NCI-H2029 (cell line): ENCODE results near the gene ACSM4.
"Not testable (repeated sequence)": the region's sequence is repeated elsewhere in the genome, so short reads cannot be mapped to it uniquely, and the experiment has no call there.

Source experiments
- DNase-seq: peaks from one replicate; lab custom pipeline; 2025; lab: John Stamatoyannopoulos, UW

ACSM4 gene

DNA sequence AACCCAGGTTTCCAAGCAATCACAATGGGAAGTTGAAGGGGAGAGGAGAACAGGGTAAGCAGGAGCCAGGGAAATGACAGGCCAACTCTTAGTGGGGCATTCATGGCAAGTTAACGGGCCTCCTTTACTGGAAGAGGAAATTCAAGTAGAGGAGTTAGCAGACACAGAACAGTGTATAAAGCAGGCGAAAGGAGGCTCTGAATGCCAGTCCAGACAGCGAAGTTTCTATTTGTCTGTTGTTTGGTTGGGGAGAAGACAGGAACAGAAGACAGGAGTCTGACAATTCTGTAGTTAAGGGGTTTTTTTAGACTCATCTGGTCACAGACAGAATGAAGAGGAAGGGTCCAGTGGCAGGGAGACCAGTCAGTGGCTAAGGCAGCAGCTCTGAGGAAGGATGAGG lies at the start of gene ACSM4:
Gene ACSM4 (plus strand): TSS at position 301 of the 400 bp plus-strand sequence. CDS start 260 bp downstream, outside the sequence.
- no peak for DNase-seq

DNA sequence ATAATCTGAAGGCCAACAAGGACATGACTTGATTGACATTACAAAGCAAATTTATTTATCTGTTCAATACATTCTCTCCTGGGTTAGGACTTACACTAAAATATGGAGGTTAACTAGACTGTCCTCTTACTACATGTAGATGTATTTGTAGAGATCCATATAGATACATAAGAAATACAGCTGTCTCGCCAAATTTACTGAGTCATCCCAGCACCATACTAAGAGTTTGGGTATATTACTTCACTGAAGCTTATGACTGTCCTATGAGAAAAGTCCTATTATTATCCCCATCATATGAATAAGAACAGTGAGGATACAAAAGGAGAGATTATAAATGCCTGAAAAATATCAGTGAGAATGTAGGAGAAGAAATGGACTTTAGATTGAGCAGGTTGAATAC lies 44.8 kb upstream of the ACSM4 start:
- DNase-seq, result no peak

DNA sequence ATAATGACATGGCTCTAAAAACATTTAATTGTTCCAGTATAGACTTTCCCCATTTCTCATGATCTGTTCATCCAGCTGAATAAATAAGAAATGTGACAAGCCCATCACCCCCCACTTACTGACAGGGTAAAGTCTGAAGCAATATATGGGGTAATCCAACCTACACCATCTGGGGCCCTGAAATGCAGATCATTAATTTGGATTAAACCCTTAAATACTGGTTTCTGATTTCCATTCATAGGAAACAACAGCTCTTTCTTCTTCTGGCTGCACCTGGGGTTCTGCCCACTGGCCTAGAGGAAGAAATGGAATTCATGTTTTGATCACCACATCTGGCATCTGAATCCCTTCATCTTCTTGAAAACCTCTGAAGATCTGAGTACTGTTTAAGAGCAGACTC lies 39.3 kb upstream of the ACSM4 start:
- no peak for DNase-seq

DNA sequence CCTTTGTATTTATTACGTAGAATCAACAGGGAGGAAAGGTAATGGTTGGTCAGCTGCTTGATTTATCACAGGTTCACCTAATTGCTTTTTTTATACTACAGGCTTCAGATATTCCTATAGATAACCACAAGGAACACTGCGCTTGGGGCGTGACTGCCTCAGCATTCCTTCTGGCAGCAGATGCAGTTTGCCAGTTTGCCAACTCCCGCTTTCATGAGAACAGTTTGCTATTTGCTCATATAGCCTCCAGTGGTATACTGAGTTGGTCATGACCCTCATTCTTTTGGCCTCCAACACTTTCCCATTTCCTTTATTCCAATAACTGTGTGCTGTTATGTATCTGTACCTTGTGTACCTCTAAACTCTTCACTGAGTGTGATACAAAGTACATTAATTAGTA lies 38.6 kb upstream of the ACSM4 start:
- no peak for DNase-seq

DNA sequence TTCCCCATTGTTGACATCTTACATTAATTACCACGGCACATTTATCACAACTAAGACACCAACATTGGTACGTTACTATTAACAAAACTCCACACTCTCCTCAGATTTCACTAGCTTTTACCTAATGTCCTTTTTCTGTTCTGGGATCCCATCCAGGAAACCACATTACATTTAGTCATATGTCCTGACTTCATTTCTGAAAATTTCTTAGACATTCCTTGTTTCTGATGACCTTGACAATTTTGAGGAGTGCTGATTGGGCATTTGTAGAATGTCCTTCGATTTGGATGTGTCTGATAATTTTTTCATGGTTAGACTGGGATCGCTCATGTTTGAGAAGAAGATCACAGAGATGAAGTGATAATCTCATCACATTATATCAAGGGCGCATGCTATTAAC lies 34.6 kb upstream of the ACSM4 start:
- DNase-seq, result no peak

DNA sequence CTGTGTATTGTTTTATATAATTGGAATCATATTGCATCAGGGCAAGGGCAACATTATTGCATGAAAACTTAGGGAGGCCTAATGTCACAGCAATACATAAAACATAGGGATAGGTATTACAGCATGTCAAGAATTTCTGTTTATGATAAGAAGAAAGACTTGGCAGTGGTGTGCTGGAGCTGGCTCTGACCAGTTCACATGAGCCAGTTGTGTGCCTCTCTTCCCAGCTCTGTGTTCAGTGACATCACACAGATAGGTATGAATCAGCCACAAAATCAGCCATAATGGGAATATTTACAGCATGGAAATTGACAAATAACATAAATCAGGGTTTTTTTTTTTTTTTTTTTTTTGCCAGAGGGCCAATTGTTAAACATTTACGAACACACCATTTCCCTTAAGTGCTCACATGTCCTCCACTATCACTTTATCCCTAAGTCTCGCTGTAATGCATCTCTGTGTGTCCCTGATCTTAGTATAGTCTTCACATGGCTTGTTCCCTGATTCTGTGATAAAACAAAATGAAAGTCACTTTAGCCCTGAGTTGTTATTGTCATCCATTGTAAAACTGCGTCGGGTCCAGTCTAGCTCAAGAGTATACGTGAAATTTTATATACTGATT lies 31.9 kb upstream of the ACSM4 start:
- no peak for DNase-seq

DNA sequence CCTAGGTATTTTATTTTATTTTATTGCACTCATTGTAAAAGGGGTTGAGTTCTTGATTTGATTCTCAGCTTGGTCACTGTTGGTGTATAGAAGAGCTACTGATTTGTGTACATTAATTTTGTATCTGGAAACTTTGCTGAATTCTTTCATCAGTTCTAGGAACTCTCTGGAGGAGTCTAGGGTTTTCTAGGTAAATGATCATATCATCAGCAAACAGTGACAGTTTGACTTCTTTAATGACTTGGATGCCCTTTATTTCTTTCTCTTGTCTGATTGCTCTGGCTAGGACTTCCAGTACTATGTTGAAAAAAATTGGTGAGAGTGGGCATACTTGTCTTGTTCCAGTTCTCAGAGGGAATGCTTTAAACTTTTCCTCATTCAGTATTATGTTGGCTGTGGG lies 28.4 kb upstream of the ACSM4 start:
- DNase-seq, result not testable (repeated sequence)

DNA sequence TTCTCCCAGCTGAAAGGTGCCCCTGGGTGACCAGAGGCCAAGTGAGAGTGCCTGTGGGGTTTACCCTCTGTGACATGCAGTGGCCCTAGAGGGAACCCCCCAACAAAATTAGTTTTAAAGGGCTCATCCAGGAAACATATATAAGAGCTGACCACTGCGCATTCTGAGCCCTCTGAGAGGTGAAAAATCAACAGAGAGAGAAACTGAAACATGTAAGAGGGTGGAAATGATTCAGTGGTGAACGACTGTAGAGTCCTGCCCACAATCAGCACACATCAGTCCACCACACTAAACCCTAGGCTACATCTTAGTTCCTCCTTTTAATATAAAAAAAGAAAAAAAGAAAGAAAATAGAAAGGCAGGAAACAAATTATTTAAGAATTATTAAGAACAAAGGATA lies 21.0 kb upstream of the ACSM4 start:
- no peak for DNase-seq

DNA sequence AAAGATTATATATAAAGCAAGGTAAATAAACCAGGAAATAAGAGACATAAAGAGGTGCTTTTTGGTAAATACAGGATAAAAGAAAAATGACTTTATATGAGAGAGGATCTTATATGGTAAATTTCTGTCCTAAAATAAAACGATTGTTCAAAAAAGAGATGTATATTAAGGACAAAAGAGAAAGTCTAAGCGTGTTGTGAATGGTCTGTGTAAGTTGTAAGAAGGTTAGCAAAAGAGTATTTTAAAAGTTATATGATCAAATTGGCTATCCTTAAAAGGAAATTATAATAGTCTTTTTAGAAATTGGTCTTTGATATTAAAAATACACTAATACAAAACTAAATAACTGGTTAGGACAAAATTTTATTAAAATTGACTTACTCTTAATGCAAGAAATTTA lies 14.1 kb upstream of the ACSM4 start:
- DNase-seq, result no peak

- DNase-seq, result not testable (repeated sequence)
These were observed 13.3 kb upstream of the ACSM4 start for GRCh38 chr12:7290588-7290987.

- DNase-seq, result no peak
These were observed 11.6 kb upstream of the ACSM4 start for GRCh38 chr12:7292300-7292699.

DNA sequence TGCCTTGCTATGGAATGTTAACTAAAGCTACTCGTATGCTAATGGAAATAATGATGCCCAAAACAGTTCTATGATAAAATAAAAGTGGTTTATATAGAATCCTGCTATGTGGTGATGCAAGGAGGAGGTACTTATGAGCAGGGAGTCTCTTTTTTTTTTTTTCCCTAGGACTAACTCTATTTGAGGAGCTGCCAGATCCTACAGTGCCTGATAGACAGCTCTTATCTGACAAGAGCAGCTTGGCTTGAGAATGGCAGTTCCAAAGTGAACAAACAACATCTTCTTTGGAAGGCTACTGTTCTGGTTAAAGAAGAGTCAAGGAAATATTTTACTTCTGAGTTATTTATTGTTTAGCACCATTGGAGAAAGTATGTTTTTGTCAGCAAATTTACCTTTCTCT lies 10.2 kb upstream of the ACSM4 start:
- DNase-seq, result no peak

GRCh38 chr12:7295529-7295928 lies 8.3 kb upstream of the ACSM4 start:
- DNase-seq, result no peak

GRCh38 chr12:7297865-7298264 lies 6.0 kb upstream of the ACSM4 start:
- no peak for DNase-seq

DNA sequence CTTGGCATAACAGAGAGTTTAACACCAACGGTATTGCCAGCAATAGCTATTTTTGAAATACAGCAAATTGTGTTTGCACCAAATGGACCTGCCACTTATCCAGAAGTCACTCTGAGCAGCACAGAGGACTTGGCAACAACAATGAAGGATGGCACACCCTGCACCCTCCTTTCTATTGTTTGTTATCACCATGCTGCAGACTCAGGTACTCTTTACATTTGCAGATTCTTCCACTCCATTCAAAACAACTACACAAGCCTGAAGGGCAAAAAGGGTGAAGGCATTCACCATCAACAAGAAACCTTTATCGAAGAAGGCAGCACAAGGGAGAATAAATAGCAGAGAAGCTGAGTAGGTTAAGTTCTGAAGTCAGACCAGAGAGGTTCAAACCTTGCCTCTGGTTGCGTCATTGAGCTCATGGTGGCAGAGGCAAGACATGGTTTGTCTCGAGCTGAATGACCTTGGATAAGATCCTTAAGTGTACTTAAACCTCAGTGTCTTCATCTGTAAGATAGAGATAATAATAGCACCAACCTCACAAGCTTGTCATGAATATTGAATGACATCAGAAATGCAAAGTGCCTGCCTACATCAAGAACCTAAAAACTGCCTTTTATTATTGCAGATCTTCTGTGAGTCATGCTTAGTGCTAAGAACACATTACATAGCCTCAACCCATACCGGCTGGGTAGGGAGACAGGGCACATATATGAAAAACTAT lies 1.4 kb upstream of the ACSM4 start:
- no peak for DNase-seq

DNA sequence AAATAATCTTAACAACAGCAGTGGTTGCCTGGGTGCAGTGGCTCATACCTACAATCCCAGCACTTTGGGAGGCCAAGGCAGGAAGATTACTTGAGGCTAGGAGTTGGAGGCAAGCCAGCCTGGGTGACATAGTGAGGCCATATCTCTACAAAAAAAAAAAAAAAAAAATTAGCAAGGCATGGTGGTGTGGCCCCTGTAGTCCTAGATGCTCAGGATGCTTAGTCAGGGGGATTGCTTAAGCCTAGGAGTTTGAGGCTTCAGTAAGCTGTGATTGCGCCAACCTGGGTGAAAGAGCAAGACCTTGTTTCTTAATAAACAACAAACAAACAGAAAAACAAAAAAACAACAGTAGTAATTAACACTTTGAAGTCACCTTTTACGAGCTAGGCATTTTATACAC lies 642 bp upstream of the ACSM4 start:
- no peak for DNase-seq

- DNase-seq, result no peak
These were observed 584 bp downstream of the ACSM4 start for GRCh38 chr12:7304456-7304855.

DNA sequence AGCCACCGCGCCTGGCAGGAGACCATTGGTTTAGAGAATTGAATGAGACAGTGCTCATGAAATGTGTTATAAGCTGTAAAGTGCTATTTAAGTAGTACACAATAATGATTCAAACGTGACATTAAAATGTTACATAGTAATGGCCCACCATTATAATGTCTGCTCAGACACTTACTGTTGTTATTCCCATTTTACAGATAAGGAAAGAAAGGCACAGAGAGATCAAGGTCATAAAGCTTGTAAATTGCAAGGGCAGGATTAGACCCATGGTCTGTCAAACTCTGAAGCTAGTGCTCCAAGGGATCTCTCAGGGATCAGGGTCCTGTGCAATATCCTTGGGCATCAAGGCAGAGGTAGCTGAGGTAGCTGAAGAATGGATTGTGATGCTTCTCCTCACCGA lies 6.2 kb downstream of the ACSM4 start:
- no peak for DNase-seq

- DNase-seq, result no peak
These were observed 16.1 kb downstream of the ACSM4 start for GRCh38 chr12:7319930-7320329.

GRCh38 chr12:7321624-7322023 lies 17.8 kb downstream of the ACSM4 start:
- no peak for DNase-seq

DNA sequence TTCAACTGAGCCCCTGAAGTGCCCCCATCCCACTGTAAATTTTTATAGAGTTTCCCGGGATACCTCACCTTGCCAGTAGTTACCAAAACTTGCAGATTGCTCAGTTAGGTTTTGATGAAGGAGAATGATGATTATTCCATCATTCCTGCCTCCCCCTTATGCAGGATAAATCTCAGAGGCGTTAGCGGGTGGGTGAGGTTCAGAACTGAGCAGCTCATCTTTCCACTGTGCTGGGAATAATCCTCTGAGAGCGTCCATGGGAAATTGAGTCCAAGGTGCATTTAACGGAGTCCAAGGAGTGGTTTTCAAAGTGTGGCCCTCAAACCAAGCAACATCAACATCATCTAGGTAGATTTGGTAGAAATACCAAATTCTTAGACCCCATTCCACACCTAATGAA lies 18.7 kb downstream of the ACSM4 start:
- DNase-seq, result no peak

DNA sequence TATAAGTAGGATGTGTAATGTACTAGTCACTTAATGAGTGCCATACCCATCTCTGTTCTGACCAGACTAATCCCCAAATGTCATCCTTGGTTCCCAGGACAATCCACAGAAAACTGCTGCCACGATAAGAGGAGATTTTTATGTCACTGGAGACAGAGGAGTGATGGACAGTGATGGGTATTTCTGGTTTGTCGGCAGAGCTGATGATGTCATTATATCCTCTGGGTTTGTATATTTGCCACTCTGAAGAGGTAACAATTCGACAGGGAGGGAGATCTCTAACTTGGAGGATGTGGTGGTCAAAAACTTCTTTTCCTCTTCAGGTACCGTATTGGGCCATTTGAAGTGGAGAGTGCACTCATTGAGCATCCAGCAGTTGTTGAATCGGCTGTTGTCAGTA lies 20.3 kb downstream of the ACSM4 start:
- no peak for DNase-seq

DNA sequence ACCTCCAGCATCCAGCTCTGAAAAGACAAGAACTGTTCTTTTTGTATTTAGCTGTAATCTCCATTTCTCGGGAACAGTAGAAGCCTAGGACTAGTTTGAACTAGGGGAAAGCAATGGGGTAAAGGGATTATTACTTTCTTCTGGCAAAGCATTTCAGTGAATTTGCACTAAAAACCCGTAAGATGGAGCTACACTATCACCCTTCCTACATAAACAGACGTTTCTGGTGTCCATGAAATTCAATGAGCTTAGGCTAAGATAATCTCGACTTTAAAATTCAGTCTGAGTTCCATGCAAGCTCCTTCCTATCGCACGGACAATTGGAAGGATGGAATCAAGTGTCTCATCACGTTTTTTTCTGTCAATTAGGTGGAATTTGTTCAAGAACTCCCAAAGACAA lies 24.0 kb downstream of the ACSM4 start:
- DNase-seq, result no peak

DNA sequence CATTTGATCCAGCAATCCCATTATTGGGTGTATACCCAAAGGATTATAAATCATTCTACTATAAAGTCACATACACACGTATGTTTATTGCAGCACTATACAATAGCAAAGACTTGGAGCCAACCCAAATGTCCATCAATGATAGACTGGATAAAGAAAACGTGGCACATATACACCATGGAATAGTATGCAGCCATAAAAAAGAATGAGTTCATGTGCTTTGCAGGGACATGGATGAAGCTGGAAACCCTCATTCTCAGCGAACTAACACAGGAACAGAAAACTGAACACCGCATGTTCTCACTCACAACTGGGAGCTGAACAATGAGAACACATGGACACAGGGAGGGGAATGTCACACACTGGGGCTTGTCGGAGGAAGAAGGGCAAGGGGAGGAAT lies 33.9 kb downstream of the ACSM4 start:
- not testable (repeated sequence) for DNase-seq
